A549 (cell line): Measurements from ENCODE around the gene USP6NL. TPM values are rescaled to one million over a fixed set of nuclear protein-coding genes. Genes with fewer than 3 reads are reported as not detected.

ENCODE experiments used
- ATAC-seq, 2 experiments: fragments of 200-7000 bp in 1 of 2; fragments of >200 bp in 1 of 2; cut with Nextera tagmentation in 1 of 2; cut with Tn5 transposase in 1 of 2; 3 replicates each; pipeline versions ENCODE4 v1.8.0 to v1.9.1; 2018 to 2020; ENCODE audit warnings: mild to moderate bottlenecking in 1 of 2, moderate library complexity in 1 of 2
- CTCF ChIA-PET: fragments of 300-600 bp; sonication (Branson Sonifier 250); formaldehyde crosslinking; extraction: SDS; loops from one replicate; lab custom pipeline; 2021; ENCODE audit warnings: antibody characterized with exemption, inconsistent platforms; lab: Yijun Ruan, JAX
- POLR2A ChIA-PET: fragments of 350-600 bp; formaldehyde crosslinking; extraction: SDS; loops from one replicate; lab custom pipeline; 2021; ENCODE audit warnings: antibody characterized with exemption, inconsistent platforms; lab: Yijun Ruan, JAX
- DNase-seq, 2 experiments: peaks; one replicate each; pipeline versions ENCODE4 v3.0.0 to v3.0.0-alpha.2; 2011 to 2016; ENCODE audit warnings: low read depth in 1 of 2, low spot score in 1 of 2
- FAIRE-seq: peaks from 2 replicates; lab custom pipeline; 2011; peaks lifted over from hg19 to GRCh38; lab: Jason Lieb, UNC
- H3K27ac ChIP-seq, 2 experiments: fragments of >200 bp; sonication (Bioruptor Twin); formaldehyde crosslinking; 3 replicates each; pipeline ENCODE4 v1.5.1; 2016 to 2017
- H3K4me1 ChIP-seq: fragments of >200 bp; sonication (Bioruptor Twin); formaldehyde crosslinking; 3 replicates; pipeline ENCODE4 v1.6.1; 2016
- H3K4me2 ChIP-seq: fragments of >200 bp; sonication (Bioruptor Twin); formaldehyde crosslinking; 3 replicates; pipeline ENCODE4 v1.6.1; 2016
- H3K4me3 ChIP-seq: fragments of >200 bp; sonication (Bioruptor Twin); formaldehyde crosslinking; 3 replicates; pipeline ENCODE4 v1.5.1; 2016
- H3K9me3 ChIP-seq: fragments of >200 bp; sonication (Bioruptor Twin); formaldehyde crosslinking; 3 replicates; pipeline ENCODE4 v1.6.1; 2016
- BHLHE40 ChIP-seq: IDR thresholded peaks from 2 replicates; pipeline ENCODE4 v1.6.1; 2012; ENCODE audit warnings: low read depth, low read length, inconsistent platforms
- EHF ChIP-seq: fragments of 250-450 bp; sonication (Bioruptor Pico); IDR thresholded peaks from 2 replicates; pipeline ENCODE4 v1.5.0; 2020; ENCODE audit warnings: mild to moderate bottlenecking
- EHMT2 ChIP-seq: fragments of 200-600 bp; sonication (generic); IDR thresholded peaks from 2 replicates; pipeline ENCODE4 v1.6.1; 2016; ENCODE audit warnings: antibody characterized with exemption, low read depth, mild to moderate bottlenecking, moderate library complexity
- ESRRA ChIP-seq: fragments of 150-350 bp; IDR thresholded peaks from 2 replicates; pipeline ENCODE4 v1.6.1; 2014; ENCODE audit warnings: mild to moderate bottlenecking, low read length, borderline replicate concordance
- FOSL2 ChIP-seq, 2 experiments: fragments of 450-650 bp in 1 of 2; fragments of >200 bp in 1 of 2; sonication (Bioruptor Twin) in 1 of 2; formaldehyde crosslinking; IDR thresholded peaks; 2 replicates each; pipeline versions ENCODE4 v1.5.0 to v1.6.1; 2016 to 2020; ENCODE audit warnings: mild to moderate bottlenecking in 1 of 2, moderate library complexity in 1 of 2
- HDAC2 ChIP-seq: fragments of 200-600 bp; sonication (generic); IDR thresholded peaks from 2 replicates; pipeline ENCODE4 v1.6.1; 2016
- HOXA7 ChIP-seq: fragments of 250-450 bp; sonication (Bioruptor Pico); IDR thresholded peaks from 2 replicates; pipeline ENCODE4 v1.5.0; 2020; ENCODE audit warnings: mild to moderate bottlenecking, moderate library complexity
- JUN ChIP-seq, 2 experiments: fragments of >200 bp; sonication (Bioruptor Twin); formaldehyde crosslinking; IDR thresholded peaks; 2 replicates in 1 of 2; 3 replicates in 1 of 2; pipeline ENCODE4 v1.6.1; 2016 to 2017
- KDM5A ChIP-seq: fragments of 200-600 bp; sonication (generic); IDR thresholded peaks from 2 replicates; pipeline ENCODE4 v1.6.1; 2016; ENCODE audit warnings: antibody characterized with exemption, mild to moderate bottlenecking
- MAFK ChIP-seq: fragments of 450-650 bp; IDR thresholded peaks from 2 replicates; pipeline ENCODE4 v1.6.1; 2014; ENCODE audit not compliant: partially characterized antibody
- NPAS2 ChIP-seq: fragments of 250-450 bp; sonication (Bioruptor Pico); IDR thresholded peaks from 2 replicates; pipeline ENCODE4 v1.8.0; 2022; ENCODE audit warnings: mild to moderate bottlenecking, moderate library complexity, borderline replicate concordance
- NR3C1 ChIP-seq: fragments of >200 bp; sonication (Bioruptor Twin); formaldehyde crosslinking; IDR thresholded peaks from 3 replicates; pipeline ENCODE4 v1.6.1; 2017
- RARB ChIP-seq: fragments of 250-450 bp; sonication (Bioruptor Pico); IDR thresholded peaks from 2 replicates; pipeline ENCODE4 v1.8.0; 2021; ENCODE audit warnings: mild to moderate bottlenecking, moderate library complexity
- RFX5 ChIP-seq: fragments of 450-650 bp; IDR thresholded peaks from 2 replicates; pipeline ENCODE4 v1.7.1; 2014; ENCODE audit warnings: antibody characterized with exemption, mild to moderate bottlenecking, moderate library complexity
- RNF2 ChIP-seq: fragments of 200-600 bp; sonication (generic); IDR thresholded peaks from 2 replicates; pipeline ENCODE4 v1.6.1; 2016; ENCODE audit warnings: low read depth, mild to moderate bottlenecking, antibody characterized with exemption, moderate library complexity, borderline replicate concordance
- SREBF2 ChIP-seq: fragments of 450-650 bp; IDR thresholded peaks from 2 replicates; pipeline ENCODE4 v1.6.1; 2014; ENCODE audit warnings: mild to moderate bottlenecking, moderate library complexity
- ZC3H11A ChIP-seq: fragments of 450-650 bp; IDR thresholded peaks from 2 replicates; pipeline ENCODE4 v1.6.1; 2014; ENCODE audit warnings: antibody characterized with exemption, mild to moderate bottlenecking
- ZFP36 ChIP-seq: fragments of 450-650 bp; IDR thresholded peaks from 2 replicates; pipeline ENCODE4 v1.6.1; 2014; ENCODE audit warnings: borderline replicate concordance; ENCODE audit not compliant: partially characterized antibody
- ZNF302 ChIP-seq: fragments of 250-450 bp; sonication (Bioruptor Pico); IDR thresholded peaks from 2 replicates; pipeline ENCODE4 v1.9.0; 2021; ENCODE audit warnings: inconsistent platforms, mild to moderate bottlenecking, moderate library complexity
- WGBS: methylation state at CpG from one replicate; pipeline ENCODE4 v1.1.6; 2017; ENCODE audit errors: missing lambda C conversion rate; 5-methylcytosine and 5-hydroxymethylcytosine counted together
- polyA plus RNA-seq, 4 experiments: library from polyadenylated mRNA; depleted of rRNA in 3 of 4; stranded (reverse); fragments of >200 nt; fragmentation: RNase III in 1 of 4; extraction: RNeasy Plus Mini Kit Qiagen cat#74134 plus additional on column Dnase treatment in 1 of 4; gene quantifications; 2 replicates in 3 of 4; 3 replicates in 1 of 4; pipeline ENCODE4 v1.2.3, GENCODE V29; 2011 to 2017
- TF ChIP-seq, protein P1 (sequence below): IDR thresholded peaks from 2 replicates; pipeline ENCODE4 v1.6.1; 2012
- TF ChIP-seq, protein P2 (sequence below): fragments of >200 bp; sonication (Bioruptor Twin); formaldehyde crosslinking; IDR thresholded peaks from 2 replicates; pipeline ENCODE4 v1.6.1; 2016
- TF ChIP-seq, protein P3 (sequence below): fragments of >200 bp; sonication (Bioruptor Twin); formaldehyde crosslinking; IDR thresholded peaks from 3 replicates; pipeline ENCODE4 v1.5.1; 2016
- TF ChIP-seq, protein P4 (sequence below): fragments of 150-350 bp; IDR thresholded peaks from 2 replicates; pipeline ENCODE4 v1.6.1; 2014; ENCODE audit warnings: low read depth, mild to moderate bottlenecking, low read length
- TF ChIP-seq, protein P5 (sequence below): fragments of 250-450 bp; sonication (Bioruptor Pico); IDR thresholded peaks from 2 replicates; pipeline ENCODE4 v1.5.0; 2020; ENCODE audit warnings: low read depth, mild to moderate bottlenecking, moderate library complexity

Gene USP6NL
- polyA plus RNA-seq, 2 of the 4 experiments (the other 2 are of a cell fraction) = 10.6 to 18.2 TPM

DNA sequence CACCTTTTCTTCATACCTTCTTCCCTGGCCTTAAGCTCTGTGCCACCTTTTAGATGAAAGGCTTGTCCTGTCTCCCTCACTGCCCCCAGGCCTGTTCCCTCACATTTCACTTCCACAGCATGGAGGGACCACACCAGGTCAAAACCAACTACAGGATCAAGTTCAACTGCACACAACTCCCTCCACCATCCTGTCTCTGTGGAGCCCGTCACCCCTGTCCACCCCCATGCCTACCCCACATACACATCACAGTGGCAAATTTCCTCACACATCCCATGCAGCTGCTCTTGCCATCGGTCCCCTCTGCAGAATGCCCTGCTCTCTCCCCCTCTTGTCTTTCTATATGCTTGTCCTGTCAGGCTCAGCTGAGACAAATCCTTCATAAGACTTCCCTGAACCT is 154.1 kb downstream of the USP6NL start (continued):
- TF ChIP-seq NPAS2 (no peak), RNF2 (no peak), HDAC2 (no peak), EHF (CRISPR knock-in tag) (no peak), ZC3H11A (no peak), ZFP36 (no peak), JUN (IDR thresholded peaks at IDR 0.05) (no peak), KDM5A (no peak)
- TF ChIP-seq, protein P1, sequence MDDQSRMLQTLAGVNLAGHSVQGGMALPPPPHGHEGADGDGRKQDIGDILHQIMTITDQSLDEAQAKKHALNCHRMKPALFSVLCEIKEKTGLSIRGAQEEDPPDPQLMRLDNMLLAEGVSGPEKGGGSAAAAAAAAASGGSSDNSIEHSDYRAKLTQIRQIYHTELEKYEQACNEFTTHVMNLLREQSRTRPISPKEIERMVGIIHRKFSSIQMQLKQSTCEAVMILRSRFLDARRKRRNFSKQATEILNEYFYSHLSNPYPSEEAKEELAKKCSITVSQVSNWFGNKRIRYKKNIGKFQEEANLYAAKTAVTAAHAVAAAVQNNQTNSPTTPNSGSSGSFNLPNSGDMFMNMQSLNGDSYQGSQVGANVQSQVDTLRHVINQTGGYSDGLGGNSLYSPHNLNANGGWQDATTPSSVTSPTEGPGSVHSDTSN = no peak
- TF ChIP-seq, protein P2, sequence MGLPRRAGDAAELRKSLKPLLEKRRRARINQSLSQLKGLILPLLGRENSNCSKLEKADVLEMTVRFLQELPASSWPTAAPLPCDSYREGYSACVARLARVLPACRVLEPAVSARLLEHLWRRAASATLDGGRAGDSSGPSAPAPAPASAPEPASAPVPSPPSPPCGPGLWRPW = no peak
- TF ChIP-seq, all 56 proteins: peak for 0

DNA sequence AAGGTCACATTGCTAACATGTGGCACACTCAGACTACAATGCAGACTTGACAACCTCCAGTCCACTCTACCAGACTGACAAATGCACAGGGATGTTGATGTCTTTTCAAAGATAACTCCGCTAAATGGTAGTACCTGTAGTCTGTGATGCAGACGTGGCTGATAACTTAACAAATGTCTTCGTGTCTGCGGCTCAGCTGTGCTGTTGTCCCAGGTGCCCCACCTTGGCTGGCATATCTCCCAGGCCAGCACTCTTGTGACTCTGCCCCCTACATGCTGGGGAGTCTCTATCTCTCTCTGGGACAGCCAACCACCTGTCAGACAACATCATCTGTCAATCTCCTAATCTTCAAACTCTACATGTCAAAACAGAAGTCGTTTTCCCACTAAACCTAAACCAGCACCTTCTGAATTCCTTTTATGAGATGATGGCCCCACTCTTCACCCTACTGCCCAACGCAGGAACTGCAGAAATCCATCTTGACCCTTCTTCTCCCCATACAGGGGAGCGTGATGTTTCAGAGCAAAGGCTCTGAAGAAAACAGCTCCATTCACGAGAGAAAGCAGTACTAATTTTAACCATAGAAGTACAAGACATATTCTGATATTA is 156.4 kb downstream of the USP6NL start:
- POLR2A ChIA-PET = no interaction called here
- FAIRE-seq (no peak), ATAC-seq (peak in 1 of 2 experiments; percentile 68; a peak in 3 of 6 replicates)

More for the DNA sequence above, 156.4 kb downstream of the USP6NL start:
- no peak overlapping the region for H3K27ac ChIP-seq
- H3K4me3 ChIP-seq = no peak overlapping the region
- WGBS = 83% methylated on average over 8 of the region's 8 CpGs
- no peak for DNase-seq
- H3K4me1 ChIP-seq = no peaks in the 10 kb centered on the region
- H3K9me3 ChIP-seq = no peaks in the 10 kb centered on the region
- no peak overlapping the region for H3K4me2 ChIP-seq
- TF ChIP-seq EHF (CRISPR knock-in tag) (no peak), HDAC2 (no peak), HOXA7 (no peak), BHLHE40 (no peak), RFX5 (no peak), SREBF2 (no peak), RNF2 (no peak), ESRRA (no peak), RARB (CRISPR knock-in tag) (no peak), FOSL2 (IDR thresholded peaks at IDR 0.05) (no peak), FOSL2 (CRISPR knock-in tag; IDR thresholded peaks at IDR 0.05) (no peak), ZNF302 (CRISPR knock-in tag) (no peak), ZFP36 (no peak), EHMT2 (no peak), NR3C1 (no peak), MAFK (no peak)
- TF ChIP-seq, protein P3, sequence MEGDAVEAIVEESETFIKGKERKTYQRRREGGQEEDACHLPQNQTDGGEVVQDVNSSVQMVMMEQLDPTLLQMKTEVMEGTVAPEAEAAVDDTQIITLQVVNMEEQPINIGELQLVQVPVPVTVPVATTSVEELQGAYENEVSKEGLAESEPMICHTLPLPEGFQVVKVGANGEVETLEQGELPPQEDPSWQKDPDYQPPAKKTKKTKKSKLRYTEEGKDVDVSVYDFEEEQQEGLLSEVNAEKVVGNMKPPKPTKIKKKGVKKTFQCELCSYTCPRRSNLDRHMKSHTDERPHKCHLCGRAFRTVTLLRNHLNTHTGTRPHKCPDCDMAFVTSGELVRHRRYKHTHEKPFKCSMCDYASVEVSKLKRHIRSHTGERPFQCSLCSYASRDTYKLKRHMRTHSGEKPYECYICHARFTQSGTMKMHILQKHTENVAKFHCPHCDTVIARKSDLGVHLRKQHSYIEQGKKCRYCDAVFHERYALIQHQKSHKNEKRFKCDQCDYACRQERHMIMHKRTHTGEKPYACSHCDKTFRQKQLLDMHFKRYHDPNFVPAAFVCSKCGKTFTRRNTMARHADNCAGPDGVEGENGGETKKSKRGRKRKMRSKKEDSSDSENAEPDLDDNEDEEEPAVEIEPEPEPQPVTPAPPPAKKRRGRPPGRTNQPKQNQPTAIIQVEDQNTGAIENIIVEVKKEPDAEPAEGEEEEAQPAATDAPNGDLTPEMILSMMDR = no peak
- TF ChIP-seq, protein P4, sequence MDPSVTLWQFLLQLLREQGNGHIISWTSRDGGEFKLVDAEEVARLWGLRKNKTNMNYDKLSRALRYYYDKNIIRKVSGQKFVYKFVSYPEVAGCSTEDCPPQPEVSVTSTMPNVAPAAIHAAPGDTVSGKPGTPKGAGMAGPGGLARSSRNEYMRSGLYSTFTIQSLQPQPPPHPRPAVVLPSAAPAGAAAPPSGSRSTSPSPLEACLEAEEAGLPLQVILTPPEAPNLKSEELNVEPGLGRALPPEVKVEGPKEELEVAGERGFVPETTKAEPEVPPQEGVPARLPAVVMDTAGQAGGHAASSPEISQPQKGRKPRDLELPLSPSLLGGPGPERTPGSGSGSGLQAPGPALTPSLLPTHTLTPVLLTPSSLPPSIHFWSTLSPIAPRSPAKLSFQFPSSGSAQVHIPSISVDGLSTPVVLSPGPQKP = no peak
- TF ChIP-seq, protein P5, sequence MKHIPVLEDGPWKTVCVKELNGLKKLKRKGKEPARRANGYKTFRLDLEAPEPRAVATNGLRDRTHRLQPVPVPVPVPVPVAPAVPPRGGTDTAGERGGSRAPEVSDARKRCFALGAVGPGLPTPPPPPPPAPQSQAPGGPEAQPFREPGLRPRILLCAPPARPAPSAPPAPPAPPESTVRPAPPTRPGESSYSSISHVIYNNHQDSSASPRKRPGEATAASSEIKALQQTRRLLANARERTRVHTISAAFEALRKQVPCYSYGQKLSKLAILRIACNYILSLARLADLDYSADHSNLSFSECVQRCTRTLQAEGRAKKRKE (CRISPR knock-in tag) = no peak
- TF ChIP-seq, protein P2 = no peak
- TF ChIP-seq, protein P1 = no peak
- CTCF ChIA-PET = interaction anchor here (1.4 to 1.5 kb wide), 2 partner anchors 30 to 31 kb away, joined by 4 to 5 read pairs; no protein-coding TSS in a partner anchor
